Esophagus squamous epithelium (tissue), 5 donors: ENCODE data around the gene C5orf58. TPM values are rescaled to one million over a fixed set of nuclear protein-coding genes. Genes with fewer than 3 reads are reported as not detected.

Experiments used
- DNase-seq: peaks from one replicate; lab custom pipeline; 2025; lab: John Stamatoyannopoulos, UW
- H3K27ac ChIP-seq, 4 donors: fragments of 200-600 bp; sonication (generic); one replicate each; pipeline ENCODE4 v1.5.1; 2016 to 2019; ENCODE audit warnings: mild to moderate bottlenecking in 1 of 4
- H3K27me3 ChIP-seq, 4 donors: fragments of 200-600 bp; sonication (generic); 1 replicate in 3 of 4; 2 replicates in 1 of 4; pipeline versions ENCODE4 v1.5.1 to v1.6.0; 2017 to 2021; ENCODE audit warnings: antibody characterized with exemption in 1 of 4
- H3K36me3 ChIP-seq, 3 donors: fragments of 200-600 bp; sonication (generic); one replicate each; pipeline ENCODE4 v1.5.1; 2016 to 2019
- H3K4me1 ChIP-seq, 3 donors: fragments of 200-600 bp; sonication (generic); one replicate each; pipeline ENCODE4 v1.5.1; 2017 to 2019
- H3K4me3 ChIP-seq, 4 donors: fragments of 200-600 bp; sonication (generic); 1 replicate in 3 of 4; 2 replicates in 1 of 4; pipeline ENCODE4 v1.5.1; 2016 to 2019; ENCODE audit warnings: mild to moderate bottlenecking in 2 of 4, moderate library complexity in 1 of 4
- H3K9me3 ChIP-seq, 3 donors: fragments of 200-600 bp; sonication (generic); one replicate each; pipeline ENCODE4 v1.5.1; 2016 to 2019
- POLR2A ChIP-seq, 4 donors: fragments of 450-650 bp; IDR thresholded peaks; one replicate each; pipeline ENCODE4 v1.6.1; 2017; ENCODE audit warnings: antibody characterized with exemption in 4 of 4, mild to moderate bottlenecking in 4 of 4, moderate library complexity in 3 of 4
- WGBS, 2 donors: methylation state at CpG; one replicate each; pipeline ENCODE4 v1.1.5; 2018; 5-methylcytosine and 5-hydroxymethylcytosine counted together
- intact Hi-C: fragments of 100-400 bp; cut with DNase I; formaldehyde crosslinking; loops from one replicate; pipeline ENCODE4 v1.15.0; 2022
- total RNA-seq, 4 donors: library from RNA; depleted of rRNA; stranded (reverse); fragments of >200 nt; gene quantifications; one replicate each; pipeline ENCODE4 v1.1.0, GENCODE V29; 2016
- TF ChIP-seq, protein P1 (sequence below), 6 experiments: fragments of 450-650 bp in 4 of 6; fragments of 200-600 bp in 2 of 6; sonication (generic) in 2 of 6; IDR thresholded peaks; one replicate each; pipeline ENCODE4 v1.5.1; 2016 to 2019; ENCODE audit warnings: antibody characterized with exemption in 6 of 6, mild to moderate bottlenecking in 4 of 6, moderate library complexity in 4 of 6
- donor health status: DM: yes; HTN: yes; CAD: no.

The C5orf58 gene
- total RNA-seq, 4 donors from 2014 or later = not detected

DNA sequence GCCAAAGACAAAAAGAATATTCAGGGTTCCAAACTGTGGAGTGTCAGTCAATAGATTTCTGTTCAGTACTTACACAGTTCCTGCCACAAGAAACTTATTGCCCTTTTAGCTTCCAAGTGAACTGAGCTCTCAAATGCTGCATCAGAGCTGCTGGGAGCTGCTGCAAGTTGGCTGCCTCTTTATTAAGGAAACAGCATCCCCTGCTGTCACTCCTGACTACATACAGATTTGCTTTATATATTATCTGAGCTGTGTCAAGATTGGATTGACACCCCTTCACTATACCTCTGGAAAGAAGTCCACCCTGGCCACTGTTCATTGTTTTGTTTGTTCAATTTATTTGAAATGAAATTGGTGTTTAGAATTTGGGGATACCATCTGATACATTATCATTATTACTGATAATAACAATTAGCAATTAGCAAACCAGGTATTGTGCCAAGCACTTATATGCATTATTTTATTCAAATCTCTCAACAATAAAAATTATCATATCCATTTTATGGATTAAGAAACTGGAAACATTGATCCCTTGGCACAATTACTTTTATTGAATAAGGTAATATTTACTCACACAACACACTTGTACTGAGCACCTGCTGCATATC, 16.4 kb upstream of the C5orf58 start:
- Histone ChIP-seq H3K9me3 (no peaks in the 10 kb centered on the region), H3K36me3 (no peaks in the 10 kb centered on the region), H3K4me1 (peaks cover 0 to 16% (median 0%) of the 10 kb centered on the region in 3 donors), H3K27me3 (no peaks in the 10 kb centered on the region), H3K4me3 (no peak overlapping the region), H3K27ac (no peak overlapping the region)
- TF ChIP-seq, protein P1, sequence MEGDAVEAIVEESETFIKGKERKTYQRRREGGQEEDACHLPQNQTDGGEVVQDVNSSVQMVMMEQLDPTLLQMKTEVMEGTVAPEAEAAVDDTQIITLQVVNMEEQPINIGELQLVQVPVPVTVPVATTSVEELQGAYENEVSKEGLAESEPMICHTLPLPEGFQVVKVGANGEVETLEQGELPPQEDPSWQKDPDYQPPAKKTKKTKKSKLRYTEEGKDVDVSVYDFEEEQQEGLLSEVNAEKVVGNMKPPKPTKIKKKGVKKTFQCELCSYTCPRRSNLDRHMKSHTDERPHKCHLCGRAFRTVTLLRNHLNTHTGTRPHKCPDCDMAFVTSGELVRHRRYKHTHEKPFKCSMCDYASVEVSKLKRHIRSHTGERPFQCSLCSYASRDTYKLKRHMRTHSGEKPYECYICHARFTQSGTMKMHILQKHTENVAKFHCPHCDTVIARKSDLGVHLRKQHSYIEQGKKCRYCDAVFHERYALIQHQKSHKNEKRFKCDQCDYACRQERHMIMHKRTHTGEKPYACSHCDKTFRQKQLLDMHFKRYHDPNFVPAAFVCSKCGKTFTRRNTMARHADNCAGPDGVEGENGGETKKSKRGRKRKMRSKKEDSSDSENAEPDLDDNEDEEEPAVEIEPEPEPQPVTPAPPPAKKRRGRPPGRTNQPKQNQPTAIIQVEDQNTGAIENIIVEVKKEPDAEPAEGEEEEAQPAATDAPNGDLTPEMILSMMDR (IDR thresholded peaks at IDR 0.05) = peak in 5 of 6 experiments; percentile 25 to 58 (median 37)
- TF ChIP-seq POLR2A (IDR thresholded peaks at IDR 0.05) = no peak
- intact Hi-C loops = no loop called here
- DNase-seq = no peak

GRCh38 chr5:170217831-170218230, 15.0 kb upstream of the C5orf58 start:
- 64 to 76% methylated on average over 5 of the region's 5 CpGs for WGBS, 2 donors
- no peak overlapping the region for H3K4me3 ChIP-seq
- no peak overlapping the region for H3K27ac ChIP-seq
- DNase-seq = no peak
- no peak for TF ChIP-seq POLR2A (IDR thresholded peaks at IDR 0.05)
- TF ChIP-seq, protein P1 (IDR thresholded peaks at IDR 0.05) = no peak
- H3K36me3 ChIP-seq = no peaks in the 10 kb centered on the region
- intact Hi-C loops = no loop called here
- no peaks in the 10 kb centered on the region for H3K27me3 ChIP-seq
- no peaks in the 10 kb centered on the region for H3K9me3 ChIP-seq
- H3K4me1 ChIP-seq = peaks cover 0 to 28% (median 4%) of the 10 kb centered on the region in 3 donors

GRCh38 chr5:170218726-170219125, 14.1 kb upstream of the C5orf58 start:
- Histone ChIP-seq H3K4me3 (no peak overlapping the region), H3K27me3 (no peaks in the 10 kb centered on the region), H3K4me1 (peaks cover 0 to 37% (median 4%) of the 10 kb centered on the region in 3 donors), H3K9me3 (no peaks in the 10 kb centered on the region), H3K27ac (no peak overlapping the region), H3K36me3 (no peaks in the 10 kb centered on the region)
- intact Hi-C loops = no loop called here
- WGBS, 2 donors = 53 to 55% methylated on average over 1 of the region's 1 CpG
- no peak for DNase-seq
- no peak for TF ChIP-seq POLR2A (IDR thresholded peaks at IDR 0.05)
- TF ChIP-seq, protein P1 (IDR thresholded peaks at IDR 0.05) = no peak

- Histone ChIP-seq H3K4me3 (no peak overlapping the region), H3K9me3 (no peaks in the 10 kb centered on the region), H3K27me3 (no peaks in the 10 kb centered on the region), H3K4me1 (peaks cover 0 to 39% (median 8%) of the 10 kb centered on the region in 3 donors), H3K36me3 (no peaks in the 10 kb centered on the region), H3K27ac (no peak overlapping the region)
- 21 to 44% methylated on average over 2 of the region's 2 CpGs for WGBS, 2 donors
- no peak for TF ChIP-seq POLR2A (IDR thresholded peaks at IDR 0.05)
- DNase-seq = no peak
- intact Hi-C loops = no loop called here
These were observed 13.2 kb upstream of the C5orf58 start for GRCh38 chr5:170219615-170220014.

GRCh38 chr5:170220191-170220590, 12.6 kb upstream of the C5orf58 start:
- H3K27ac ChIP-seq = no peak overlapping the region
- peaks cover 0 to 39% (median 8%) of the 10 kb centered on the region in 3 donors for H3K4me1 ChIP-seq
- H3K27me3 ChIP-seq = no peaks in the 10 kb centered on the region
- H3K4me3 ChIP-seq = no peak overlapping the region
- intact Hi-C loops = no loop called here
- no peak for DNase-seq
- no peaks in the 10 kb centered on the region for H3K36me3 ChIP-seq
- no peaks in the 10 kb centered on the region for H3K9me3 ChIP-seq
- TF ChIP-seq POLR2A (IDR thresholded peaks at IDR 0.05) = no peak
- TF ChIP-seq, protein P1 (IDR thresholded peaks at IDR 0.05) = no peak
- 63 to 93% methylated on average over 1 to 2 of the region's 2 CpGs for WGBS, 2 donors
